ENCODE data around the gene TBX10. TPM values are rescaled to one million over a fixed set of nuclear protein-coding genes. Genes with fewer than 3 reads are reported as not detected.

TBX10 gene
- total RNA-seq, 4 donors from 2014 or later = not detected

DNA sequence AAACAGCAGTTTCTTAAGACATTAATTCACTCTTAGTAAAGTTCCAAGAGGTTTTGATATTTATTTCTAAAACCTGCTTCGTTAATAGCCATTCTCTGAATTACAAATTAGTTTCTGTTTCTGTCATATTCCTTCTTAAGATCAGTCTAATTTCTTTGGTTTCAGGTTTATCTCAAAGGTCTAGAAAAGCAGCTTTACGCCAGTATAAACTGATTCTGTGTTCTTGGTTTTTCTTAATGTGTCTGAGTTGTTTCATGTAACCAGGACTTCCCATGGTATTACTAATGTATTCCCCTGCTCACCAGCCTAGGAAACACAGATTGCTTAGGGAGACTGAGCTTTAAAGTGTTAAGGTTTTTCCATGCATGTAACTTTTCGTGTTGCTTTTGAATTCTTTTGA, 17.7 kb upstream of the TBX10 start:
- no peak for DNase-seq (ENCODE audit: low spot score in 2 of 2)
- H3K4me3 ChIP-seq = no peak overlapping the region
- 34 to 42% methylated on average over 3 of the region's 3 CpGs for WGBS, 2 donors
- no peak overlapping the region for H3K27ac ChIP-seq
- H3K4me1 ChIP-seq = peaks cover 0 to 1% (median 0%) of the 10 kb centered on the region in 4 donors
- TF ChIP-seq, protein P1, sequence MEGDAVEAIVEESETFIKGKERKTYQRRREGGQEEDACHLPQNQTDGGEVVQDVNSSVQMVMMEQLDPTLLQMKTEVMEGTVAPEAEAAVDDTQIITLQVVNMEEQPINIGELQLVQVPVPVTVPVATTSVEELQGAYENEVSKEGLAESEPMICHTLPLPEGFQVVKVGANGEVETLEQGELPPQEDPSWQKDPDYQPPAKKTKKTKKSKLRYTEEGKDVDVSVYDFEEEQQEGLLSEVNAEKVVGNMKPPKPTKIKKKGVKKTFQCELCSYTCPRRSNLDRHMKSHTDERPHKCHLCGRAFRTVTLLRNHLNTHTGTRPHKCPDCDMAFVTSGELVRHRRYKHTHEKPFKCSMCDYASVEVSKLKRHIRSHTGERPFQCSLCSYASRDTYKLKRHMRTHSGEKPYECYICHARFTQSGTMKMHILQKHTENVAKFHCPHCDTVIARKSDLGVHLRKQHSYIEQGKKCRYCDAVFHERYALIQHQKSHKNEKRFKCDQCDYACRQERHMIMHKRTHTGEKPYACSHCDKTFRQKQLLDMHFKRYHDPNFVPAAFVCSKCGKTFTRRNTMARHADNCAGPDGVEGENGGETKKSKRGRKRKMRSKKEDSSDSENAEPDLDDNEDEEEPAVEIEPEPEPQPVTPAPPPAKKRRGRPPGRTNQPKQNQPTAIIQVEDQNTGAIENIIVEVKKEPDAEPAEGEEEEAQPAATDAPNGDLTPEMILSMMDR (IDR thresholded peaks at IDR 0.05) = no peak
- no peak for TF ChIP-seq POLR2A (IDR thresholded peaks at IDR 0.05)
- TF ChIP-seq EP300 (IDR thresholded peaks at IDR 0.05) = no peak
- H3K9me3 ChIP-seq = no peaks in the 10 kb centered on the region
- no peaks in the 10 kb centered on the region for H3K27me3 ChIP-seq
- H3K36me3 ChIP-seq = no peaks in the 10 kb centered on the region

DNA sequence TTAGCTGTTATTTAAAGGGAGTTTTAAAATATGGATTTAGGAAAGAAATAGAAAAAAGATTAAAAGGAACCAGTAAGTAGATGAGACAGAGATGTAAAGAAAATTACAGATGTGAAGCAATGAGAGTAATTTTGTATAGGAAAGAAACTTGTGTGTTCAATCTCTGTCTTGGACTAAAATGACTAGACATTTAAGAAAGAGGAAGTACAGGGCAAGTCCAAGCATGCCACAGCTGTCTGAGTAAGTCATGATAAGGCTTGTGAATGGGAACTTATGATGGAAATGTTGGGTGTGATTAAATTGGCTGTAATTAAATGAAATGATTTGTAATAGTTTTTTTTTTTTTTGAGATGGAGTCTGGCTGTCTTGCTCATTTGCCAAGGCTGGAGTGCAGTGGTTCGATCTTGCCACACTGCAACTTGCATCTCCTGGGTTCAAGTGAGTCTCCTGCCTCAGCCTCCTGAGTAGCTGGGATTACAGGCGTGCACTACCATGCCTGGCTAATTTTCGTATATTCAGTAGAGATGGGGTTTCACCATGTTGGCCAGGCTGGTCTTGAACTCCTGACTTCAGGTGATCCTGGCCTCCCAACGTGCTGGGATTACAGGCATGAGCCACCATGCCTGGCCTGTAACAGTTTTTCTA, 16.8 kb upstream of the TBX10 start:
- Histone ChIP-seq H3K4me3 (no peak overlapping the region), H3K27ac (no peak overlapping the region), H3K4me1 (peaks cover 0 to 4% (median 0%) of the 10 kb centered on the region in 4 donors), H3K9me3 (no peaks in the 10 kb centered on the region), H3K27me3 (no peaks in the 10 kb centered on the region), H3K36me3 (no peaks in the 10 kb centered on the region)
- 93 to 94% methylated on average over 4 of the region's 4 CpGs for WGBS, 2 donors
- TF ChIP-seq EP300 (IDR thresholded peaks at IDR 0.05) (no peak), POLR2A (IDR thresholded peaks at IDR 0.05) (no peak)
- TF ChIP-seq, protein P1 (IDR thresholded peaks at IDR 0.05) = no peak
- DNase-seq (ENCODE audit: low spot score in 2 of 2) = no peak

DNA sequence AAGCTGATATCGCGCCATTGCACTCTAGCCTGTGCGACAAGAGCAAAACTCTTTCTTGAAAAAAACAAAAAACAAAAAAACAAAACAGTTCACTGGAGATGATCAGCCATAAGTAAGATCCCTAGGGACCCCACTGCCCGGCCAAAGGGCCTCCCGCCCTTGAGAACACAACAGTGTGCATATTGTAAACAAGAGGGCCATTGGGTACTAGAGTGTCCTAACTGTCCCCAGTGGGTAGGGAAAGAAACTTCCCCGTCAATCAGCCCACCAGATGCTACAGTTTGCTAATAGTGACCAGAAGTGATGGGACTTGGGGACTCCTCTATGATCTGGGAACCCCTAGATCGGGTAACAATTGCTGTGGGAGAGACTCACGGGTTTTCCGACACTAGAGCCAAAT, 14.7 kb upstream of the TBX10 start:
- no peaks in the 10 kb centered on the region for H3K36me3 ChIP-seq
- H3K9me3 ChIP-seq = no peaks in the 10 kb centered on the region
- DNase-seq (ENCODE audit: low spot score in 2 of 2) = no peak
- no peaks in the 10 kb centered on the region for H3K27me3 ChIP-seq
- TF ChIP-seq, protein P1 (IDR thresholded peaks at IDR 0.05) = no peak
- TF ChIP-seq POLR2A (IDR thresholded peaks at IDR 0.05) (no peak), EP300 (IDR thresholded peaks at IDR 0.05) (no peak)
- WGBS, 2 donors = 70 to 77% methylated on average over 9 of the region's 9 CpGs
- H3K4me1 ChIP-seq = peaks cover 0 to 10% (median 2%) of the 10 kb centered on the region in 4 donors
- H3K4me3 ChIP-seq = no peak overlapping the region
- H3K27ac ChIP-seq = no peak overlapping the region

DNA sequence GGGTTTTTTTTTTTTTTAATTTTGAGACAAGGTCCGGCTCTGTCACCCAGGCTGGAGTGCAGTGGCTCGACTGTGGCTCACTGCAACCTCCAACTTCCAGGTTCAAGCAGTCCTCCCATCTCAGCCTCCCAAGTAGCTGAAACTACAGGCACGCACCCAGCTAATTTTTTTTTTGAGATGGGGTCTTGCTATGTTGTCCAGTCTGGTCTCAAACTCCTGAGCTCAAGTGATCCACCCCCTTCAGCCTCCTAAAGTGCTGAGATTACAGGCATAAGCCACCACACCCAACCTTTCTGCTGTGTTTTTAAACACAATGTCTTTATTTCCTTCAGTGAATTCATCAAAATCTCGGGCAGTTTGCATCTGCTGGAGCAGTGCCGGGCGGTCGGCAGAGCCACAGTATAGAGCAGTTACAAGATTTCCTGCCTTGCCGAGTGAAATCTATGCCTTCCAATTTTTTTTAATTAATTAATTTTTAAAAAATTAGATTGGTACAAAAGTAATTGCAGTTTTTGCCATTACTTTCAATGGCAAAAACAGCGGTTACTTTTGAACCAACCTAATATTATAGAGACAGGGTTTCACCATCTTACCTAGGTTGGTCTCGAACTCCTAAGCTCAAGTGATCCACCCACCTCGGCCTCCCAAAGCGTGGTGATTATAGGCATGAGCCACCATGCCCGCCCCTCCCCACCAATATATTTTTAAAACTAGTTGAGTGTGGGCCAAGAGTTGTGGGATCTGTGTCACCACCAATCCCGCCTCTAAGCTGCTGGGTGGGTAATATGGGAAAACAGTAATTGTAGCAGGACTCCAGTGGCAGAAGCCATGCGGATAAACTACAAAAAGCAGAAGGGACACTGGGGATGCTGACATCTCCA, 13.6 kb upstream of the TBX10 start:
- Histone ChIP-seq H3K27me3 (no peaks in the 10 kb centered on the region), H3K9me3 (no peaks in the 10 kb centered on the region), H3K4me1 (peaks cover 0 to 12% (median 2%) of the 10 kb centered on the region in 4 donors), H3K4me3 (no peak overlapping the region), H3K36me3 (no peaks in the 10 kb centered on the region), H3K27ac (no peak overlapping the region)
- TF ChIP-seq, protein P1 (IDR thresholded peaks at IDR 0.05) = no peak
- TF ChIP-seq EP300 (IDR thresholded peaks at IDR 0.05) (no peak), POLR2A (IDR thresholded peaks at IDR 0.05) (no peak)
- no peak for DNase-seq (ENCODE audit: low spot score in 2 of 2)
- 79% methylated on average over 15 of the region's 15 CpGs for WGBS, 2 donors

Measured in tibial nerve (tissue), 4 donors.